HG03108 (cell line): Measurements from ENCODE around the gene C2CD2.
A peak's percentile ranks its signal among the peaks of the same experiment; 100 is the strongest.

ENCODE experiments used
- ATAC-seq: cut with Tn5 transposase; IDR thresholded peaks from one replicate; pipeline ENCODE4 v1.9.1; 2021; ENCODE audit warnings: moderate library complexity; ENCODE audit not compliant: unreplicated experiment

C2CD2 gene

GRCh38 chr21:41933313-41934079 lies 20.3 kb downstream of the C2CD2 start:
- no peak for ATAC-seq

GRCh38 chr21:41932576-41933312 lies 21.1 kb downstream of the C2CD2 start:
- no peak for ATAC-seq

DNA sequence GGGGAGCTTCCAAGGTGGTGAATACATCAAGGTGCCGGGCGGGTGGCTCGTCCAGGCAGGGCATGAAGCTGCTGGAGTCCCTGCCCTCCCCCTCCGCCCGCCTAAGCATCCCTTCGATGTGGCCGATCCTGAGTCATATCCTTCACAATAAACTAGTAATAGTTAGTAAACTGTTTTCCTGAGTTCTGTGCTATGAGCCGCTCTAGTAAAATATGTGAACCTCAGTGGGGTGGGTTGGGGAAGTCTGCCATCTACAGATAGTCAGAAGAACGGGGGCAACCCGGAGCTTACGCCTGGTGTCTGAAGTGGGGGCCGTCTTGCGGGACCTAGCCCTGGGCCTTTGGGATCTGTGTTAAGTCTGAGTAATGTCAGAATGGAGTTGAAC lies 21.6 kb downstream of the C2CD2 start:
- no peak for ATAC-seq

GRCh38 chr21:41931041-41931451 lies 22.8 kb downstream of the C2CD2 start:
- ATAC-seq, result no peak

DNA sequence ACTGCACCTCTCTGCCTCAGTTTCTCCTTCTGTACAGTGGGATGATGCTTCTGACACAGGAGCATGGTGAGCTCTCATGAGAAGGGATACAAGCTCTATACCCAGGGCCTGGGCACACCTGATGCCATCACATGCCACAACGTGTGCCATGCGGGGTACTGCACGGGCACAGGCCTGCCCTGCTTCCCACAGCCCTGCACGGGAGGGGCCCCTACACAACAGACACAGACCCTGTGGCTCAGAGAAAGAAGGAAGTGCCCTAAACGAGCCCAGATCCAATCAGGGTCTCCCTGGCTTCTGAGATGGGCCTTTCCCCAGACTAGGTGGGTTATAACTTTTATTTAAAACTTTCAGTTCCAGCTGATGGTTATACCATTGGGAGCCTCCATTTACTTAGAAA lies 24.6 kb downstream of the C2CD2 start:
- ATAC-seq, result no peak

- ATAC-seq, result peak; percentile 37
Observed at GRCh38 chr21:41928621-41929220, 25.1 kb downstream of the C2CD2 start.

- ATAC-seq, result no peak
Observed at GRCh38 chr21:41927727-41928409, 25.9 kb downstream of the C2CD2 start.

DNA sequence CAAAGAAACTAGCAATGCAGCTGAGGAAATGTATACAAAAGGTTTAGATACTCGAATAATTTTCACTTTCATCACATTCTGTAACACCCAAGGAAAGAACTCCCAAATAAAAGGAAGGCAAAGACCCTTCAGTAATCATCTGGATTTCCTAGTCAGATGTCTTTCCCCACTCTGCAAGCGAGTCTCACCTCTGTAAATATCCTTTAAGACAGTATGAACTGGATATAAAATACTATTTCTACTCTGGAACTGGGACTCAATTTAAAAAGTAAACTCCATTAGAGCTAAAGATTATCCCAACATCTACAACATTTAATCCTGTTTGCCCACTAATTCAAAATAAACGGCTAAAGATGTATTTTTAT lies 27.0 kb downstream of the C2CD2 start:
- ATAC-seq, result no peak

DNA sequence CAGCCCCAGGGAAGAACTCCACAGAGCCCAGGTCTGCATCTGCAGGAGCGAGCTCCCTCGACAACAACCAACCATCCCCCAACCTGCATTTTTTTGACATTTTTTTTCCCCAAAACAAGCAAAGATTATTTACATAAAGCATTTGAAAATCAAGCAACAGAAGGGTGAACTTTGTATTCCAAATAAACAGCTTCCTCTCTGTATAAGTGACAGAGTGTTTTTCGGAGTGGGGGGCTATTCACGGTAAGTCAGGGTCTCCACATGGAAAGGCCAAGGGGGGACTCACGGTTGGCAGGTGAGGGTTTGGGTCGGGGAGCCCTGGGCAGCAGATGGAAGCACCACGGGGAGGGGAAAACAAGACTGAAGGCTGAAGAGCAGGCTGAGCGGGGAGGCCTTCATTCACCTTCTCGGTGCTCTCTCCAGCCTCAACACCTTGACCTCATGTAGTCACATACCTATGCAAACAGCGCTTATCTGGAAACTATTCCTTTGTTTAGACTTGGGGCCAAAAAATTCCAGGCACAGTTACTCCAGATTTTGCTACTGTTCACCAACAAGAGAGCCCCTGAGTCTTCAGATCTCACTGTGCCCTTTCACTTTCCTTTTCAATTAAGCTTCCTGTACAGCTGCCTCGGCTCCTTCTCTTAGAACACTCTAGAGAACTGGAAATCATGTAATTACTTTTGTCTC lies 27.6 kb downstream of the C2CD2 start:
- peak; percentile 53 for ATAC-seq

GRCh38 chr21:41925767-41926116 lies 28.1 kb downstream of the C2CD2 start:
- ATAC-seq, result no peak

DNA sequence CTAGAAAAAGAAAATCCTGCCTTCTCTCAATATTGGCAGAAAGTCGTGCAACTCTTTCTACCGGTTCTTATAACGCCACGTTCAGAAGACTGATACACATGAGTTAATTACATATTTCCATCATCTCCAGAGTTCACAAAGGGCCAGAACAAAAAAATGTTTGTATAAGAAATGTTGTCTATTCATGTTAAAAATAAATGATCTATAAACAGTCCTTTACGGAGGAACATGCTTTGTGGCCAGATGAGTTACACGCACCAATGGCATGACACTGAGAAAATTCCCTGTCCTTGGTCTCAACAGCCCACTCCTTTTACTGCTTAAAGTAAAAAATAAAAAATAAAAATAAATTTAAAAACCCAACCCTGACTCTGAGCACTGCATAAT lies 29.5 kb downstream of the C2CD2 start:
- ATAC-seq, result no peak

DNA sequence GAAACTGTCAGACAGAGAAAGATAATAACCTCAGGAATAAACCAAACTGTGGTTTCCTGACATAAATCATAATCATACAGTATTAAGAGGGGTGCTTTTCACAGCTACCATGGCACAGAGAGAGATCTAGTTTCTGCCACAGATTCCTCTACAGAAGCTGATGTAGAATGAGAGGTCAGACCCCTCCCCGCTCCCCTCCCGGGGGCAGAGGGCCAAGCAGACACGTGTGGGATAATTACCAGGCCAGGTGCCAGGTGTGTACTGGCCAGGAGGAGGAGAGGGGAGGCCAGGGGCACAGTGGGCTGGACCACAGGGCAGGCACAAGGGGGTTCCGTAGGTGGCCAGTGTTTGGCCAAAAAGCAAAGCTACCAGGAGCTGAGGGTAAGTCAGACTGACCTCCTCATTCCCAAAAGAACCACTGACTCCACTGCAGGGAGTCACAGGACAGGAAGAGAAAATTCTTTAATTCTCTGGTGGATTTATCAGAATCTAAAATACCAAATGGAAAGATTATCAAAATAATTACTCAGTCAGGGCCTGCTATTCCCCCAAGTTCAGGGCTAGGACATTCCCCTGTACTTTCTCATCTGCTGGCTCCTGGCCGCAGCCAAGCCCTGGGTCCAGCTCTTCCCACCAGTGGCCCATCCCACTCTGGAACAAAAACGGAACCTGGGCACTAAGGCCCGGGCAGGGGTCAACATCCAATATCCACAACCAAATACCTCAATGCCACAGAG lies 30.0 kb downstream of the C2CD2 start:
- no peak for ATAC-seq

- ATAC-seq, result no peak
Observed at GRCh38 chr21:41923186-41923585, 30.6 kb downstream of the C2CD2 start.

- no peak for ATAC-seq
Observed at GRCh38 chr21:41921021-41921420, 32.8 kb downstream of the C2CD2 start.

- ATAC-seq, result no peak
Observed at GRCh38 chr21:41920476-41920875, 33.3 kb downstream of the C2CD2 start.

- no peak for ATAC-seq
Observed at GRCh38 chr21:41919666-41920398, 34.0 kb downstream of the C2CD2 start.

DNA sequence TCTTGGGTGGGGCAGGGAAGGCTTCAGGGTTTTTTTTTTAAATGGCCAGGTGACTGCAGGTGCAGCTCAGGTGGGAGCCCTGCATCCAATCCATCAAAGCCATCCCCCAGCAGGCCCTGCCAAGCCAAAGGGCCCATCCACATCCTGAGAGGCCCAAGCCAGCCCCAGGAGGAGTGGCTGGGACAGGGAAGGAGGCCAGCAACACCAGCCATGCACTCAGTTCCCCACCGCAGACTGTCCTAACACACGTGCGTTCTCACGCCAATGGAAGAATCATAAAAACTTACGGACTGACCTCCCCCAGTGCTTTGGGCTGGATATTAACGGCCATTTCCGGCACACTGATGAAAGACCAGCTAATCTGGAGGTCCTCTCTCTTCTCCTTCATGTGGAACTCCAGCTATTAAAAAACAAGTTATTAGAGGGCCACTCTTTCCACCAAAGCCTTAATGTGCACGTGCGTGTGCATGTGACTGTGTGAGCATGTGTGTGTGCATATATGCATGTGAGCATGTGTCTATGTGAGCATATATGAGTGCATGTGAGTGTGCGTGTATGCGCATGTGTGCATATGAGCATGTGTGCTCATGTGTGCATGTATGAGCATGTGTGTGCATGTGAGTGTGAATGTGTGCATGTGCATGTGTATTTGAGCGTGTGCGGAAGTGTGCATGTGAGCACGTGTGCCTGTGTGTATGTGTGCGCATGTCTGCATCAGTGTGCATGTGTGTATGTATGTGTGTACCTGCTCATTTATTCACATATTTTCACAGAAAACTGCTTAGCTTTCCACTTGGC lies 35.1 kb downstream of the C2CD2 start:
- ATAC-seq, result no peak

DNA sequence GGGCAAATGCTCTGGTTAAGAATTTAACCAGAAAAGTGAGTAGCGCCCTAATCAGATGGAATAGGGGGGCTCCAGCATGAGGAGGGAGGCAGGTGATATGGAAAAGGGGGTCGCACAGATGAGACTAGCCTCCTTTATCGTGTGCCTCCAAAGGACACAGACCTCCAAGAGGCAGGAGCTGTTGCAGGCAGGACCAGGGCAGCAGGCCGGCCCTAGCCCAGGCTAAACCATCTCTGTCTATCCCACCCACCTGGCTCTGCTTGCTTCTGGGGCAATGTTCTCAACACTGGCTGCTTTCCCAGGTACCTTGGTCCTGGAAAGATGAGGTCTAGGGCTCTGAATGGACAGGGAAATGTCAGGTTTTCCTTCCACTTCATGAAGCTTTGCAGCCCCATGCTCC lies 36.3 kb downstream of the C2CD2 start:
- no peak for ATAC-seq

DNA sequence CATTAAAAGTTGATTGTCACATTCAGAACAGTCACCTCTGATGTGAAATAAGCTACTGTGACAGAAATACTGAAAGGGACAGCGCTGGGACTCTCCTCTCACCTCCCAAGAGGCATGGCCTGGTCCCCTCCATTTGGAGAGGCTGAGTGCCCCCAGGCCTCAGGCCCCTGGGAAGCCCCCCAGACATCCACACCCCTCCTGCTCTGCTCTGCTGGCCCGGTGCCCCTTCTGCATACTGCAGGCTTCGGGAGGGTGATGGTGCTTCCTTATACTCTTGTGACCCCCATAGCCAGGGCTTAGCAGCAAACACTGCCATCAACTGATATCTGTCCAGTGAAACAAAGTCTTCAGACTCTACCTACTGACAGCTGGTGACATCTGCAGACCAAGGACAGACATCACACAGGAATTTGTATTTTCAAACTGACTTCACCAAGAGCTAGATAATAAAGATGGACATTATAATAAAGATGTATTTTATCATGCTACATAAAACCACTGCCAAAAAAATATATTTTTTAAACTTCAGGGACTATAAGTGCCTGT lies 36.9 kb downstream of the C2CD2 start:
- no peak for ATAC-seq
